ENCODE measurements around the gene PIGU.
"Not testable (repeated sequence)": the region's sequence is repeated elsewhere in the genome, so short reads cannot be mapped to it uniquely, and the experiment has no call there.

PIGU gene

DNA sequence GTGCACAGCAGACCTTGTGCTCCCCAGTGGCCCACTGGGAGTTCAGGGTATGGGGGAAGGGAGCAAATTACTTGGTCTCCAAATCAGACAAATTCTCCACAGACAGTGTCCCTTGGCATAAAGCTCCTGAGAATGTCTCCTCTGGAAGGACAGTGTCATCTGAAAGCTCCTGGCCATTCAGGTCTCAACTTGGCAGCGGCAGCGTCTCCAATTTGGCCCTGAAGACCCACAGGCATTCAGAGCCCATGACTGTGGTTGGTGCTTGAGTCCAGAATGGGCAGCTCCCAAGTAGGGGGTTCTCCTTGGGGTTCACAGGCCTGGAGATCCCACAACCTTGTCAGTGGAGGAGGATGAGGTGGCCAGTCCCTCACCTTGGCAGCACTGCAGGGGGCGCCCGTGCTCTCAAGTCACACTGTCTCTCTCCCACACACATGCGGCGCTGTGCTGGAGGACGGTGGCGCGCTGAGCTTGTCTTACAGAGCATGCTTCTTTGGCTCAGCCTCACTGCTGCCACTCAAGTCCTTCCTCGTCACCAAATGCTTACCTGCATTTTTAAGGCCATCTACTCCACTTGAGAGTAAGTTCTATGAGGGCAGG is 140.0 kb downstream of the PIGU start:
- DNase-seq, result peak in 20 of 51 donors; percentile 8 to 53 (median 25)

DNA sequence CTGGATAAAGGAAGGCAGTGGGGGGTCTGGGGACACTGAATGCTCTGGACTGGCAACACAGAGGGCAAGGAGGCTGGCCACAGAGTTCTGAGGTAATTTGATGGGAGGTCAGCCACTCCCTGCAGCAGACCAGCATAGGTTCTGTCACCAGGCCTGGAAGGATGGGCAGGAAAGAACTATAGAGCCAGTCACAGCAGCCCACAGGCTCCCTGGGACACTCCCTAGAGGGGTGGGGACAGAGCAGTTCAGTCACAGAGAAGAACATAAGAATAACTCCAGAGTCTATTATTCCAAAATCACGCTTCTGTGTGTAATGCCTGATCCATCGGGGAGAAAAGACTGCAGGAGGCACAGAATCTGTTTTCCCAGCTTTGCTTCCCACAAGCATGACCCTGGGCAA is 141.0 kb downstream of the PIGU start:
- no peak for DNase-seq

DNA sequence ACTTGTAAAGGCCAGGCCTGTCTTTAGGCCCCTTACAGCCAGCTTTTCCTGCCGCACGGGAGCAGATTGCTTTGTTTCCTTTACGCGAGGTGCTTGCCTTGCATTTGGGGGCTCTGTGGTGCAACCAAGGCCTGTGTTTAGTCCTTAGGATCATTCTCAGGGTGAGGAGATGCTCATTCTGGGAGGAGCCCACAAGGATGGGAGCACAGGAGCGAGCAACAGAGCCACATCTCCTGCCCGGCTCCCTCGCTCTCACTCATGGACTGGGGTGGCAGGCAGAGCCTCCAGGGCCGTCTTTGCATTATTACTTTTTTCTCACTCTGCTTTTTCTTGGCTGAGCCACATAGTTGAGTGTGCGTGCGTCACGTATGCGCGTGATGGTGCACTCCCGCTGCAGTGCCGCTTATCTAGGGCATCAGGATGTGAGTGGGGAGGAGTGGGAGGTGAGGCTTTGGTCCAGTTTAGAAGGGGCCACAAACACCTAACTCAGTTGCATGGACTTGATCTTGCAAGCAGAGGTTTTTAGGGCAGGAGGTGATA is 141.5 kb downstream of the PIGU start:
- DNase-seq, result peak in 1 of 51 donors; percentile 50

DNA sequence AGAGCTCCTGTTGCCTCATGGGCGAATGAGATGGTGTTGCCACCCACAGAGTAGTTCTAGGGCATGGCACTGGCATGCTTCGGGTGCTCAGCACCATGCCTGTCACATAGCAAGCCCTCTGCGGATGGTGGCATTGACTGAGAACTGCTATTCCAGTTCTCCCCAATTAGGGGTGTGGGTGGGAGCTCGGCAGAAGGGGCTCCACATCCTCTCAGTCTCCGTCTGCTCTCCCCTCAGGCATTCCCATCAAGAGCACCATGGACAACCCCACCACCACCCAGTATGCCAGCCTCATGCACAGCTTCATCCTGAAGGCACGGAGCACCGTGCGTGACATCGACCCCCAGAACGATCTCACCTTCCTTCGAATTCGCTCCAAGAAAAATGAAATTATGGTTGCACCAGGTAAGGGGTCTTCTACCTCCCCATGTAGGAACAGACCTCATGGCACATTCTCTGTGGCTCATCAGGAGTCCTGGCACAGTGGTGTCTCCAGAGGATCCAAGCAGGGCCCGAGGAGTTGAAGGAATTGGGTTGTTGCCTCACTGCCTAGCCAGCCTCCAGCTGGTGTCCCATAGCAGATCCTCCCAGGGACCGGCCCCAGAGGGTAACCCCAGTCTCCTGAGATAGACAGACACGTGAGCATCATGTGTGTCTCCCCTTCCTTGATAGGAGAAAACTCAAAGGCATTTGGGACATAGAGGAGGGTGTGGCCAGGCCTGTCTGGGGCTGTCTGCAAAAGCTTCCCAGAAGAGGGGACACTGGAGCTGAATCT is 142.3 kb downstream of the PIGU start:
- no peak for DNase-seq

DNA sequence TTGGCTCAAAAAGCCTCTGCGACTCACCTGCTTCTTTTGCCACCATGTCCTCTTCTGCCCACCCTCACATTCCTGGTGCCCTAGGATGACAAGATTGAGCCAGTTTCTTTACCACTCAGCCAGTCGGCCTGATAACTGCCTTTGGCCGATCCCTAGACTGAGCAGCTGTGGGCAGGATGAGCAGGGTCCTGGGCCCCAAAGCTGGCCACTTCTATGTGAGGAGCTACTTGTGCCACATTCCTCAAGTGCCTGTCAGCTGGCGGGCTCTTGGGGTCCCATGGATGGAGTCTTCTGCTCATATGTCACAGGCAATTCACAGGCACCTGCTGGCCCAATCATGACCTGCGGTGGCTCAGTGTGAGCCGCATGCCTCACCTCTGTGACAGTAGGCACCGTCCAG is 144.1 kb downstream of the PIGU start:
- DNase-seq, result no peak

DNA sequence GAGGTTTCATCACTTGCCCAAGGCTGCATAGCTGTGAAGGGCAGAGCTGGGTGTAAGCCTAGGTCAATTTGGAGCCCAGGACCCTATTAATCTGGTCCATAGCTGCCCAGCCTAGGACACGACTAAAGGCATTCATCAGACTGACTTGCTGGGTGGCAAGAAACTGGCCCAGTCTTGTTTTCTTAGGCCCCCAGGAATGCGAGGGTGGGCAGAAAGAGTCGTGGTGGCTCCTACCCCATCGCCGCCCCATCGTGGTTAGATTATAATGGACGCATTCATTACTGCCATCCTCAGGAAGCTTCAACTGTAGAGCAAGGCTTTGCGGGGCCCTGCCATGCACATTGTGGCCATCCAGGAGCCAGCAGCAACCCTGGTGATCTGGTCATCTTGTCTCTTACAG is 144.6 kb downstream of the PIGU start:
- DNase-seq, result no peak

DNA sequence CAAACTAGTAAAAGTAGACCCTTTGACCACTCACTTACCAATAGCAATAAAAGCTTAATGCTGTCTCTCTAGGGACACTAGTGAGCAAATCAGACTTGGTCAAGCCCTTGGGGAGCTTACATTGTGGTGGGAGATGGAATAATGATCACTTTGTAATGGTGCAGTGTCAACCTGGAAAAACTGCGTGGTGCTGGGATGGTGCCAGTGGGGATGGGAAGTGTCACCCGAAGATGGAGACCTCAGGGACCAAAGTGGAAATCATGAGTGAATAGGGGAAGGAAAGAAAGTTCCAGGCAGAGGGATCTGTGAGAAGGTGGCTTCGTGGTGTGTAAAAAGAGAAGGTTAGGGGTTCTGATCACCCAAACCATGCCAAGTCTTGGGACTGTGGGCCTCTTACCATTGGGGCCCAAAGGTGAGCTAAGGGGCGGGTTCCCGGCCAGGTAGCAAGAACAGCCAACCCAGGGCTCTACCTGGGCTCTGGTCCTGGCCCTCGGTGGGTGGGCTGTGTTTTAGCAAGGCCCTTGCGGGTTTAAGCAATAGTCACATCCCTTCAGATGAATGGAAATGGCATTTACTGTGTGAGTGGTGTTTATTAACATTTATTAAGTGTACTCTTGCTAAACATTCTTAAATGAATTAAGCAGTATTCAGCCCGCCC is 145.2 kb downstream of the PIGU start:
- no peak for DNase-seq

DNA sequence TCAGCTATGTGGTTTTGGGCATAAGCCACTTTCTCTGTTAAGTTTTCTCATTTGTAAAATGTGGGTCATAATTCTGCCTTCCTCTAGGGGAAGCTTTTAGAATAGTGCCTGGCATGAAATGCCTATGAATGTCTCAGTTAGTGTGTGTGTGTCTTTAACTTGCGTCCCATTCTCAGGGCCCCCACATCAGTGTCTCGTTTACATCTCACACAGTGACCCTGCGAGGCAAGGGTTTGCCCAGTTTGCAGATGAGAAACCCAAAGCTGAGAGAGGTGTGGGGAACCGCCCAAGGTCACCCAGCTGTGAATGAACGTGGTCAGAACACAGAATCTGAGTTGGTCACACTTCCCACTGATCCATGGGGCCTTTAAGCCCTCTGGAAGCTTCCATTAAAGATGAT is 146.6 kb downstream of the PIGU start:
- DNase-seq, result no peak

DNA sequence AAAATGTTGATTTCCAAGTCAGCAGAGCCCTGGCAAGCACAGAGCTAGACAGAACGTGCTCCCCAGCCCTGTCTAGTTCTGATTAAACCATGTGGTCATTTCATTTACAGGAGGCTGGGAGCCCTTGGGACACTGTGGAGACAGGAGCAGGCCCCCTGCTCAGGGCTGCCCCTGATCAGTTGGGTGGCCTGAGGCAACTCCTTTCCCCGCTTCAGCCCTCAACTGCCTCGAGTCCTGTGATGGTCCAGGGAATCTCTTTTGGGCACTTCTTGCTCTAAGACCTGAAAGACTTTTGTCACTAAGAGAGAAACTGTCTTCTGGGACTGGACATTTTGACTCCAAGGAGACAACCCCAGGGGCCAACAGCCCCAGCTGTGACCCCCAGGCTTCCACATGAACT is 147.2 kb downstream of the PIGU start:
- DNase-seq, result no peak

DNA sequence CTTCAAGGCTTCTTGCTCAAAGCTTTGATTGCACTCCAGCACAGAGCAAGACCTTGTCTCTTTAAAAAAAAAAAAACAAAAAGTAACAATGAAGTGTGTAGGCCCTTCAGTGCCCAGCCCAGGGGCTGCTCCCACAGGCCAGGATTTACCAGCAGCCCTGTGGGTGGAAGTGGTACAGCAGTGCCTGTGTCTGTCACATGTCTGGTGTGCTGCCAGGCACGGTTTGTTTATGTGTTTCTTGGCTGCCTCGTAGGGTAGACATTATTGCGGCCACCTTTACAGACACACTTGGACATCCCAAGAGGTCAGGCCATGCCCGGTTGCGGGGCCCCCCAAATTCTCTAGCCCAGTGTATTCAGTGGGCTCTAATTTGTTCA is 148.0 kb downstream of the PIGU start:
- peak in 22 of 51 donors; percentile 13 to 61 (median 37) for DNase-seq

DNA sequence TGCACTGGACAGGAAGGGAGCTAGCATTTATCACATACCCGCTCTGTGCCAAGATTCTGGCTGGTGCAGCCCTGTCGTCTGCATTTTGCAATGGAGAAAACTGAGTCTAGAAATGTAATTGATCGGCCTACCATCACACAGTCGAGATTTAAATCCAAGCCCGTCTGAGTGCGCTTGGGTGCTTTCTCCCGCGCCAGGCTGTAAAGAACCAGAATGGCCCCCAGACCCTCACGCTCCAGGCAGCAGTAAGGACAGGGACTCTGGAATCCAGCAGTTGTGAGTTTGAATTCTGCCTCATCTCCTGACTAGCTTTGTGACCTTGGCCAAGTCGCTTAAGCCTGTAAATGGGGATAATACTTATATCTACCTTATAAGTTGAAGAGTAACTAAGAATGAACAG is 149.9 kb downstream of the PIGU start:
- DNase-seq, result no peak

DNA sequence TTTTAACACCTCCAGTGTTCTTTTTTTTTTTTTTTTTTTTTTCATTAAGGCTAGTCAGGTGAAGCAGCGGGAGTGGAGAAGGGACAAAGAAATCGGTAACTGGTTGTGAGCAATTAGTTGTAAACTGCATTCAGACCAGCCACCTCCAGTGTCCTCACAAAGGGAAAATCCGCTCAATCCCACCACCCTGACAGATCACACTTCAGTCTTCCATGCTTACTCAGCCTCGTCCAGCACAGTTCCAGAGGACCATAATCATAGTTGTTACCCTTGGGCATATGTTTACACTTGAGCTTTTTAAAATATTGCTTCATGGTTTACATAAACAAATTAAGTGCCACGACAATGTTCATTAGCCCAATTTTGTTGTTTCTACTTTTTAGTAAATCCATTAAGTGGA is 150.4 kb downstream of the PIGU start:
- peak in 1 of 51 donors; percentile 37 for DNase-seq

DNA sequence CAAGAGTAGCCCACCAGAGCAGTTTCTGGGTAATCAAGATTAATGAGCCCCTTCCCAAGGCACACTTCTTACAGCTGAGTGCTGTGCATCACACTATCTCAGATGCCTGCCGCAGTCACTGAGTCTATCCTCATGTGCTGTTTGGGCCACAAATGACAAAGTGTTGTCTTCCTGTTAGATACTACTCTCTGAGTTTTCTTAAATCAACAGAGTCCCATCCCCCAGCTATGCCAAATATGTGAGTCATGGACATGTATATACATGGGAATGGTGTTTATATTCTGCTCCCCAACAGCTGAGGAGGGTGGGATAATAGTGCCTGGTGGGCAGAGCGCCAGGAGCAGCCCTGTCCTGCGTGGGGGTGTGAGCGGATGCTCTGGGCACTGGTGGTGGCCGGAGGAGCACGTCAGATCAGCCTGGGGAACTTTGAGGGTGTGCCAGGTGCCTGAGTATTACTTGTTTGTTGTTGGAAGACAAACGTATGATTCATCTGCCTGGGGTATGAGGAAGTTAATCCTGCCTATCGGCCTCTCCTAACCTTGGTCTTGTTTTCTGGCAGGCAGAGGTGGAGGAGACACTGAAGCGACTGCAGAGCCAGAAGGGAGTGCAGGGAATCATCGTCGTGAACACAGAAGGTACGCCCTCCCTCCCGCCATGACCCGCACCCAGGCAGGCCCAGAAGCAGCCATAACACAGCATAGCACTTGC is 151.0 kb downstream of the PIGU start:
- DNase-seq, result peak in 23 of 51 donors; percentile 14 to 80 (median 34)

DNA sequence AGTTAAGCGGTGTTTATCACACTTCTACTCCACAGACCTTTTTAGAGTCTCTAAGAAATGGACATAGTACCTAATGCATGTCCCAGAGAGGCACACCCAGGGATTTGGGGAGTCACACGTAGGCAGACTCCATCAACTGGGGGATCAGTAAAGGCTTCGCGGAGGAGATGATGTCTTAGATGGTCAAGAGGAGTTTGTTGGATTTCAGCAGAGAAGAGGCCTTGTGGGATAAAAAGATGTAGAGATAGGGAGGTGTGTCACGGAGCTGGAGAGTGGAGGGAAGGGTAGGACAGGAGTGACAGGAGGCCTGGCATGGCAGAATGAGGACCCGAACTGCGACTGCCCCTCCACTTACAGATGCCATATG is 151.6 kb downstream of the PIGU start:
- DNase-seq, result peak in 3 of 51 donors; percentile 58 to 83 (median 73)

DNA sequence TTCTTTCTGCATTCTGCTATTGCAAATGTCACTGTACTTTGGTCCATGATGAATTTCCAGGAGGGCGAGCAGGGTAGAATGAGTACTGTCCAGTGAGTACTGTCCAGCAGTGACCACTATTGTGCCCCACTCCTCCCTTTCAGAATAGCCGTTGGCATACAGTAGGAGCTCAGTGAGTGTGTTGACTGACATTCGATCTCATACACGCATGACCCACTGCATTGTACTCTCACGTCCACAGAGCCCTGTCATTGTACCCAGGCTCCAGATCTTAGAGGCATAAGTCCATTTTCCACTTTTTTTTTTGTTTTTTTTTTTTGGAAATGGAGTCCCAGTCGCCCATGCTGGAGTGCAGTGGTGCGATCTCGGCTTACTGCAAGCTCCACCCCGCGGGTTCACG is 152.5 kb downstream of the PIGU start:
- no peak for DNase-seq

DNA sequence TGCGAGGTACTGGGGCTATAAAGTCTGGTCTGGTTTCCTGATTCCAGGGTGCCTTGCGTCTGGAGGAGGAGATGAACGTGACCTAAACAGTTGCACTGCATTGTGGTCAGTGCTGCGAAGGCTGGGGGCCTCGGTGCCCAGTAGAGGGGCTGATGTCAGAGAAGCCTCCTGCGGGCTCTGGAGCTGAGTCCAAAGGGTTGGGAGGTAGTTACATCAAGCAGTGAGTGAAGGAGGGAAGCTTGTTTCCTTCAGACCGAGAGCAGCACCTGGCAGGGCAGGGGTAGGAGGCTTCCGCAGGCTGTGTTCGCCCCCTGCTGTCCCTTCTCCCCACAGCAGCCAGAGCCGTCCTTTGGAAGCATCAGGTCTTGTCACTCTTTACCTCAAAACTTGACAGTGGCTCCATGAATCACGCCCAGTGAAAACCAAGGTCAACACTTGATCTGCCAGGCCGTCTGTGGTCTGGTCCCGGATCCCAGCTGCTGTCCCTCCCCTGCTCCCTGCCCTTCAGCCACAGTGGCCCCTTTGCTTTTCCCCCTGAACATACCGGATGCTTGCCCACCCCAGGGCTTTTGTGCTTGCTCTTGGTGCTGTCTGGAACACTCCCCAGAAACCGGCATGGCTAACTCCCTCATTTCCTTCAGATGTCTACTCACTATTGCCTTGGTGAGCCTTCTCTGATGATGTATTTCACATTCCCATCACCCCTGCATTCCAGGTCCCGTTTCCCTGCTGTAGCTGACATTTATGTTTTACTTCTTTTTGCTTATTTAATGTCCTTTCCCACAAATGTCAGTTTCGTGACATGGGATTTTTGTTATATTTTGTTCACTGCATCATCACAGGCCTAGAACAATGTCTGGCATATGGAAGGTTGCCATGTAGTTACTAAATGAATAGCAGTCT is 153.7 kb downstream of the PIGU start:
- DNase-seq, result peak in 21 of 51 donors; percentile 11 to 64 (median 37)

DNA sequence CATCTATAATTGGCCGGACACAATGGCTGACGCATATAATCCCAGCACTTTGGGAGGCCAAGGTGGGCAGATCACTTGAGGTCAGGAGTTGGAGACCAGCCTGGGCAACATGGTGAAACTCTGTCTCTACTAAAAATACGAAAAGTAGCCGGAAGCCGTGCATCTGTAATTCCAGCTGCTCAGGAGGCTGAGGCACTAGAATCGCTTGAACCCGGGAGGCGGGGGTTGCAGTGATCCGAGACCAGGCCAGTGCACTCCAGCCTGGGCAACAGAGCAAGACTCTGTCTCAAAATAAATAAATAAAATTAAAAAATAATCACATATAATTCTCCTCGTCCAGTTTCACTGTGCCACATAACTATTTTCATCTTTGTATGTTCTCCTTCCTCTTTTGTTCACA is 157.1 kb downstream of the PIGU start:
- DNase-seq, result not testable (repeated sequence)

DNA sequence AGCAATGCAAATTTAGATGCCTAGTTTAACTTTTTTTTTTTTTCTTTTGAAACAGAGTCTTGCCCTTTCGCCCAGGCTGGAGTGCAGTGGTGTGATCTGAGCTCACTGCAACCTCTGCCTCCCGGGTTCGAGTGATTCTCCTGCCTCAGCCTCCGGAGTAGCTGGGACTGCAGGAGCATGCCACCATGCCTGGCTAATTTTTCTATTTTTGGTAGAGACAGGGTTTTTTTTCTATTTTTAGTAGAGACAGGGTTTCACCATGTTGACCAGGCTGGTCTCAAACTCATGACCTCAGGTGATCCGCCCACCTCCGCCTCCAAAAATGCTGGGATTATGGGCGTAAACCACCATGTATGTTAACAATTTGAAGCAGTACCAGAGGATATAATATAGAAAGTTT is 158.0 kb downstream of the PIGU start:
- DNase-seq, result not testable (repeated sequence)

DNA sequence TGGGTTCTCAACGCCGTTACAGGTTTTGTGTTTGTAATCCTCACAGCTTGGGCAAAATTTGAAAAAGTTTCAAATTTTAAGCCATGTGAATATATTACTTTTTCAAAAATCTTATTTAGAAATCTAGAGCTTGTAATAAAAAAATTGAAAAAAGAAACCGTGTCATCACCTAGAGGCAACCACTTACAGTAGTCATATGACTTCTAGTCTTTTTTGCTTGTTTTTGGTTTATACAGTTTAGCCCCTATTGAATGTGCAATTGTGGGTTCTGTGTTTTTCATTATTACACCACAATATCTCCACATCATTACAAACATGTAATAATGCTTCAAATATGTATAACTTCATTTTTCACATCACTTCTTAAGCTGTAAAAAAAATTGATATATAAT is 159.8 kb downstream of the PIGU start:
- no peak for DNase-seq

DNA sequence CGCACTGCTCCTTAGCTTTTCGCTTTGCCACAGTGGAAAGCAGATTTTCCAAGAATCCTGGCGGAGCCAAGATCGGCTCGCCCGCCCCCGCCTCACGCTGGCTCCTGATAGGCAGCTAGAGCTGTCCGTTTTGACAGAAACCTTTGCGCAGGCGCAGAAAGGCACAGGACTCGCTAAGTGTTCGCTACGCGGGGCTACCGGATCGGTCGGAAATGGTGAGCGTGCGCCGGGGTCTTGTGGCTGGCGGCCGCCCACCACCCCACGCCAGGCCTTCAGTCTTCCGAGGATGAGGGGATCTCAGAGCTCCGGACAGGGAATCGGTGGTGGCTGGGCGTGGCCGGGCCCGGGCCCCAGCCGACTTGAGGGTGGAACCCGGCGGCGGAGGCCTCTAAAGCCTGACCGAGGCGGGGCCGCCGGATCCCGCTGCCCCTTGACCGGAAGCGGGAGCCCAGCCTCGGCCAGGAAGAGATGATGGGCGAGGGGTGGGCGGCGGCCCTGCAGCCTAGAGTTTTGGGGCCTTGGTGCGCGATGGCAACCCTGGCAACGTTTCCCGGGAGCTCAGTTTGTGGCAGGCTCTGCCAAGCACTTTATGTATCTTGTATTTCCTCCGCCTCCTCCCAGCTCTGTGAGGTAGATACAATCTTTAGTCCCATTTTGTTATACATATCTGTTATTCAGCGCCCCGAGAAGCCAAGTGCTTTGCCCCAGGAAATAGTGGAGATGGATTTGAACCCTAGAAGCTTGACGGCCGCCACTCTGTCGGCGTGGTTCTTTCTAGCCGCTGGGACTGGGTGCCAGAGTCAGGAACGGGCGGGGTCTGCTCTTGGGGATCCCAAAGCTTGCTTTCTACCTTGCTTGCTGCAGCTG is 160.4 kb downstream of the PIGU start, which contains the start of gene DYNLRB1:
Gene DYNLRB1, plus strand, starts transcription at position 176 of the 867 bp plus-strand sequence. Its CDS starts 37 bp downstream, at position 213.
- DNase-seq, result peak; percentile 77 to 97 (median 93)

Data from hypothalamus (tissue), 51 donors.